Measurements from ENCODE around the gene MRPS10.
"Not testable (repeated sequence)": the region's sequence is repeated elsewhere in the genome, so short reads cannot be mapped to it uniquely, and the experiment has no call there.

Gene MRPS10

DNA sequence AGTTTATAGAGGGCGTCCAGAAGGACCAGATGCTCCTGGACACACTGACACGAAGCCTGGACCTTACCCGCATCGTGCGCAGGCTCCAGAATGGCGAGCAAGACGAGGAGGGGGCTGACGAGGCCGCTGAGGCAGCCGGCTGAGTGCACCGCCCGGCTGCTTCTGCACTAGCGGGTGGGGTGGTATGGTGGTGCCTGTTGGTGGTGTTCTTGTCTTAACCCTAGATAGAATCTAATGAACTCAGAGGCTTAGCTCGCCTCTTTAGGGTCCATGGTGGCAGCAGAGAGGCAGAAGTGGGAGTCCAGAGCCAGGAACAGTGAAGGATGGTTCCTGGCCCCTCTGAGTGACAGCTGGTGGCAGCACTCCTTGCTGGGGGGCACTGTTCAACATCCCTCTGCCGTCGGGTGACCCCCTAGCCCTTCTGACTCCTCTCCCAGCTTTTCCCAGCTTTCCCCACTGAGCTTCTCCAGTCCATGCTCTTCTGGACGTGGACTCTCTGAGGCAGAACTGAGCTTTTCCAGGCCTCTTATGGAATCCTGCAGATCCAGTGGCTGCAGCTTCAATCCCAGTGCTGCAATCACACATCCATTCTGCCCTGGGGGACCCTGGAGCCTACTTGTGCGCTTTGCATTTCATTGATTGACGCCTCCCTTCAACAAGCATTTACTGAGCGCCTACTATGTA lies 38.3 kb downstream of the MRPS10 start:
- TF ChIP-seq CTCF (IDR thresholded peaks at IDR 0.05; ENCODE audit: low read length, missing control alignments): no peak
- no peak overlapping the region for H3K4me3 ChIP-seq (replicated peaks; ENCODE audit: low read depth, low read length)
- no peak for DNase-seq (ENCODE audit: low read depth)

GRCh38 chr6:42177514-42178364 lies 39.9 kb downstream of the MRPS10 start:
- no peak for TF ChIP-seq CTCF (IDR thresholded peaks at IDR 0.05; ENCODE audit: low read length, missing control alignments)
- no peak overlapping the region for H3K4me3 ChIP-seq (replicated peaks; ENCODE audit: low read depth, low read length)
- no peak for DNase-seq (ENCODE audit: low read depth)

GRCh38 chr6:42176981-42177380 lies 40.7 kb downstream of the MRPS10 start:
- DNase-seq (ENCODE audit: low read depth): no peak
- H3K4me3 ChIP-seq (replicated peaks; ENCODE audit: low read depth, low read length): no peak overlapping the region
- TF ChIP-seq CTCF (IDR thresholded peaks at IDR 0.05; ENCODE audit: low read length, missing control alignments): no peak

DNA sequence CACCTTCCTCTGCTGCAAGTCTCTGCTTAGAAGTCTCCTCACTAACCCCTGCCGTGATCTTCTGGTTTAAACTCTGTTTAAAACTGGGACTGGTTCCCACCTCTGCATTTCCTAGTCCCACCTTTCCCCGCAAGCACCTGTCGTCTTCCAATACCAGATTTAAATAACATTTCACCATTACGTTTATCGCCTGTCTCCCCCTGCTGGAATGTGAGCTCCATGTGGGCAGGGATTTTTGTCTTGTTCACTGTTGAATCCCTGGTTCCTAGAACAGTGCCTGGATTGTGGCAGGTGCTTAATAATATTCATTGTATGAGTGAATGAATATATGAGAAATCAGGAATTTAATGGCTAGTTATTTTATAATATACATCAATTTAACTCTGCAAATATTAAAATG lies 41.8 kb downstream of the MRPS10 start:
- no peak overlapping the region for H3K4me3 ChIP-seq (replicated peaks; ENCODE audit: low read depth, low read length)
- peak; percentile 33 for TF ChIP-seq CTCF (IDR thresholded peaks at IDR 0.05; ENCODE audit: low read length, missing control alignments)
- no peak for DNase-seq (ENCODE audit: low read depth)

DNA sequence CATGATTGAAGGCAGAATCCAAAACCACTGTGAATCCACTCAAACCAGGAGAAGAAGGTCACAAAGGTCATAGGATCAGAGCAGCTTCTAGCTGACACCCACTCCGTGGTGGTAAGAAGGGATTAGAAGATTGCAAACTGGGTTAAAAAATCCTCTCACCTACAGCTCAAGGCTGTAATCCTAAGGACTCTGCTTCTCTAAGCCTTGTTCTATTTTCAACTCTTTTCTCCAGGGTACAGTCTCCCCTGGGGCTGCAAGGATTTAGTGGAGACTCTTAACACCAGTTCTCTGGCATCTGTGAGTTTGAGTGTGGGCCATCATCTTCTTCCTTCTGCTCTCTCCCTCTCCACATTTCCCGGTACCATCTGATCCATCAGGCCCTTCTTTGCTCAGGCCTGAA lies 44.6 kb downstream of the MRPS10 start, which contains the start of gene GUCA1A:
Gene GUCA1A (plus strand): TSS at position 264 of the 400 bp plus-strand sequence. CDS start 250 bp downstream, outside the sequence.
- DNase-seq (ENCODE audit: low read depth): no peak
- no peak within 1 kb of the TSS for H3K4me3 ChIP-seq (replicated peaks; ENCODE audit: low read depth, low read length)
- no peak for TF ChIP-seq CTCF (IDR thresholded peaks at IDR 0.05; ENCODE audit: low read length, missing control alignments)

- TF ChIP-seq CTCF (IDR thresholded peaks at IDR 0.05; ENCODE audit: low read length, missing control alignments): no peak
- no peak for DNase-seq (ENCODE audit: low read depth)
Measured at GRCh38 chr6:42171813-42172581, 45.7 kb downstream of the MRPS10 start.

GRCh38 chr6:42169780-42170179 lies 47.9 kb downstream of the MRPS10 start:
- H3K4me3 ChIP-seq (replicated peaks; ENCODE audit: low read depth, low read length); DNase-seq (ENCODE audit: low read depth): not testable (repeated sequence)

More at GRCh38 chr6:42171813-42172581, 45.7 kb downstream of the MRPS10 start:
- H3K4me3 ChIP-seq (replicated peaks; ENCODE audit: low read depth, low read length): no peak overlapping the region

Data from fibroblast of pulmonary artery (primary cell).